ENCODE data around the gene ODF4.

GRCh38 chr17:8360751-8361150 lies 21.1 kb downstream of the ODF4 start:
- TF ChIP-seq REST (IDR thresholded peaks at IDR 0.05; ENCODE audit: insufficient read depth in 1 of 2, low read depth in 2 of 2, low read length in 2 of 2) = no peak
- TF ChIP-seq SIN3A (IDR thresholded peaks at IDR 0.05; ENCODE audit: borderline replicate concordance, insufficient read depth, low read length) = no peak
- TF ChIP-seq POLR2AphosphoS5 (IDR thresholded peaks at IDR 0.05; ENCODE audit: low read depth, low read length) = no peak

All from PFSK-1 (cell line).